Measurements from ENCODE around the gene MX1.

MX1 gene
- total RNA-seq, result 95.8 to 106 reads per million in 2 donors

GRCh38 chr21:41425954-41426675 lies at the start of gene MX1:
TSS of gene MX1 (plus strand) at chr21:41426239. CDS start at chr21:41432071, 5,832 bp downstream.
- DNase-seq, result peak; percentile 79

GRCh38 chr21:41377715-41378114 lies 48.3 kb upstream of the MX1 start:
- DNase-seq, result no peak

GRCh38 chr21:41378849-41379248 lies 47.2 kb upstream of the MX1 start:
- DNase-seq, result no peak

GRCh38 chr21:41379901-41380300 lies 46.1 kb upstream of the MX1 start:
- no peak for DNase-seq

- DNase-seq, result no peak
These were observed 44.3 kb upstream of the MX1 start for GRCh38 chr21:41381731-41382130.

- DNase-seq, result no peak
These were observed 38.8 kb upstream of the MX1 start for GRCh38 chr21:41387042-41387819.

GRCh38 chr21:41387824-41388223 lies 38.2 kb upstream of the MX1 start:
- no peak for DNase-seq

GRCh38 chr21:41388259-41388658 lies 37.8 kb upstream of the MX1 start:
- DNase-seq, result no peak

GRCh38 chr21:41390043-41390639 lies 35.9 kb upstream of the MX1 start:
- no peak for DNase-seq

- no peak for DNase-seq
These were observed 32.1 kb upstream of the MX1 start for GRCh38 chr21:41393876-41394465.

- DNase-seq, result no peak
These were observed 29.4 kb upstream of the MX1 start for GRCh38 chr21:41396558-41397075.

GRCh38 chr21:41397471-41397891 lies 28.6 kb upstream of the MX1 start:
- no peak for DNase-seq

- DNase-seq, result no peak
These were observed 27.8 kb upstream of the MX1 start for GRCh38 chr21:41398251-41398650.

- DNase-seq, result no peak
These were observed 27.2 kb upstream of the MX1 start for GRCh38 chr21:41398831-41399230.

- DNase-seq, result no peak
These were observed 26.7 kb upstream of the MX1 start for GRCh38 chr21:41399246-41399800.

- no peak for DNase-seq
These were observed 23.8 kb upstream of the MX1 start for GRCh38 chr21:41402231-41402630.

- DNase-seq, result no peak
These were observed 23.2 kb upstream of the MX1 start for GRCh38 chr21:41402796-41403195.

GRCh38 chr21:41403331-41403730 lies 22.7 kb upstream of the MX1 start:
- DNase-seq, result no peak

- DNase-seq, result no peak
These were observed 22.1 kb upstream of the MX1 start for GRCh38 chr21:41403966-41404365.

- DNase-seq, result no peak
These were observed 20.7 kb upstream of the MX1 start for GRCh38 chr21:41405321-41405720.

GRCh38 chr21:41406340-41406739 lies 19.7 kb upstream of the MX1 start:
- DNase-seq, result no peak

- DNase-seq, result no peak
These were observed 18.2 kb upstream of the MX1 start for GRCh38 chr21:41407541-41408460.

All from T-helper 9 cell (primary cell).